GM12891 (cell line): ENCODE data around the gene MPZL1.

Experiments
- DNase-seq: peaks from one replicate; pipeline ENCODE4 v3.0.0; 2011; ENCODE audit warnings: low spot score; ENCODE audit not compliant: insufficient read length
- FAIRE-seq: peaks from 2 replicates; lab custom pipeline; 2011; peaks lifted over from hg19 to GRCh38; lab: Jason Lieb, UNC
- PAX5 ChIP-seq: IDR thresholded peaks from 2 replicates; pipeline ENCODE4 v1.6.1; 2011; ENCODE audit warnings: low read length, moderate library complexity, mild to moderate bottlenecking; ENCODE audit not compliant: insufficient read depth, severe bottlenecking
- POLR2A ChIP-seq: IDR thresholded peaks from 2 replicates; pipeline ENCODE4 v1.6.1; 2011; ENCODE audit warnings: low read depth, low read length, control low read depth
- POLR2AphosphoS5 ChIP-seq: IDR thresholded peaks from 2 replicates; pipeline ENCODE4 v1.6.1; 2011; ENCODE audit warnings: low read depth, low read length, control low read depth
- POU2F2 ChIP-seq: IDR thresholded peaks from 2 replicates; pipeline ENCODE4 v1.6.1; 2011; ENCODE audit warnings: low read depth, mild to moderate bottlenecking, control low read depth, low read length, moderate library complexity
- SPI1 ChIP-seq: IDR thresholded peaks from 2 replicates; pipeline ENCODE4 v1.6.1; 2011; ENCODE audit warnings: low read depth, low read length, control low read depth
- TAF1 ChIP-seq: IDR thresholded peaks from 2 replicates; pipeline ENCODE4 v1.6.1; 2011; ENCODE audit warnings: low read depth, low read length, control low read depth

MPZL1 gene

GRCh38 chr1:167774710-167775109, 52.9 kb downstream of the MPZL1 start:
- DNase-seq (no peak), FAIRE-seq (no peak)
- TF ChIP-seq PAX5 (no peak), POLR2A (no peak)

DNA sequence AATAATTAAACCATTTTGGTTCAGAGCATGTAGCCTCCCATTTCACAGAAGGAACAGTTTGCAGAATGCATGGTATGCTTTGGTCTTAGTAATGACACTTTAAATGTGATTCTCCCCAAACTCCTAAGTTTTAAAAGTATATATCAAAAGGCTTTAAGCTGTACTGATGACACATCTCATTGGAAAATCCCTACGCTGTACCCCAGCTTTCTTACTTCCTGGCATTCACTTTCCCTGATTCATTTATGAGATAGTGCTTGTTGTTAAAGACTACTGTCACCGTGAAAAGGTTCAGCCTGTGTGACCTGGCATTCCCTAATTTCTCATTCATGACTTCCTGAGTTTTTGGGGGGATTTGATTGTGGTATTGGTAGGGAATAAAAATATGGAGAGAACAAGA, 53.4 kb downstream of the MPZL1 start:
- TF ChIP-seq POLR2AphosphoS5, result no peak
- TF ChIP-seq SPI1, result no peak
- no peak for TF ChIP-seq POLR2A
- TF ChIP-seq POU2F2, result no peak
- no peak for TF ChIP-seq PAX5
- no peak for TF ChIP-seq TAF1
- FAIRE-seq (no peak), DNase-seq (no peak)

GRCh38 chr1:167776151-167776550, 54.4 kb downstream of the MPZL1 start:
- DNase-seq (no peak), FAIRE-seq (peak; percentile 82)
- no peak for TF ChIP-seq POLR2A
- TF ChIP-seq POLR2AphosphoS5, result no peak
- no peak for TF ChIP-seq TAF1
- no peak for TF ChIP-seq POU2F2
- no peak for TF ChIP-seq SPI1
- no peak for TF ChIP-seq PAX5

GRCh38 chr1:167776616-167777268, 55.0 kb downstream of the MPZL1 start:
- FAIRE-seq (peak; percentile 16), DNase-seq (no peak)
- TF ChIP-seq PAX5, result no peak
- no peak for TF ChIP-seq POU2F2
- TF ChIP-seq TAF1, result no peak
- TF ChIP-seq SPI1, result no peak
- TF ChIP-seq POLR2AphosphoS5, result no peak
- TF ChIP-seq POLR2A, result no peak

GRCh38 chr1:167777269-167777650, 55.5 kb downstream of the MPZL1 start:
- TF ChIP-seq PAX5 (no peak), POU2F2 (no peak), POLR2A (no peak), POLR2AphosphoS5 (no peak), TAF1 (no peak), SPI1 (no peak)
- FAIRE-seq (no peak), DNase-seq (no peak)

- TF ChIP-seq PAX5, result no peak
- TF ChIP-seq TAF1, result no peak
- no peak for TF ChIP-seq POU2F2
- TF ChIP-seq POLR2A, result no peak
- no peak for TF ChIP-seq SPI1
- TF ChIP-seq POLR2AphosphoS5, result no peak
- FAIRE-seq (no peak), DNase-seq (no peak)
Measured at GRCh38 chr1:167781558-167781957, 59.8 kb downstream of the MPZL1 start.

DNA sequence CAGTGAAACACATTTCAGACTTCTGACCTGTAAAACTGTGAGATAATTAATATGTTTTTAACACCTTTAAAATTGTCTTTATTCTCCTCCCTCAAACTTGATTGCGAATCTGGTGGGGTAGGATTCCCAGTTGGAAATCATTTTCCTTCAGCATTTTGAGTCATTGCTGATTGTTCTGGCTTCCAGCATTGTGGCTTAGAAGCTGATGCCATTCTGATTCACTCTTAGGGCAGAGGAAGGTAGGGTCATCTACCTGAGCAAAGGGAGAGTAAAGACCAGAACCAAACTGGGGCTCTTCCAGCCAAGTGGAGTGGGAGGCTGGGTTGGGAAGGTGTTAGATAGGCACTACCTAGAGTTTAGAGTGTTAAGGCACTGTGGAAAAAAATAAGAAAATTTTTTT, 61.2 kb downstream of the MPZL1 start:
- no peak for DNase-seq
- no peak for FAIRE-seq
- TF ChIP-seq PAX5 (no peak), TAF1 (no peak), POU2F2 (no peak), SPI1 (no peak), POLR2AphosphoS5 (no peak), POLR2A (no peak)

- no peak for TF ChIP-seq PAX5
- TF ChIP-seq TAF1, result no peak
- TF ChIP-seq SPI1, result no peak
- TF ChIP-seq POU2F2, result no peak
- no peak for TF ChIP-seq POLR2AphosphoS5
- TF ChIP-seq POLR2A, result no peak
- DNase-seq (no peak), FAIRE-seq (no peak)
Measured at GRCh38 chr1:167784876-167785550, 63.2 kb downstream of the MPZL1 start.

DNA sequence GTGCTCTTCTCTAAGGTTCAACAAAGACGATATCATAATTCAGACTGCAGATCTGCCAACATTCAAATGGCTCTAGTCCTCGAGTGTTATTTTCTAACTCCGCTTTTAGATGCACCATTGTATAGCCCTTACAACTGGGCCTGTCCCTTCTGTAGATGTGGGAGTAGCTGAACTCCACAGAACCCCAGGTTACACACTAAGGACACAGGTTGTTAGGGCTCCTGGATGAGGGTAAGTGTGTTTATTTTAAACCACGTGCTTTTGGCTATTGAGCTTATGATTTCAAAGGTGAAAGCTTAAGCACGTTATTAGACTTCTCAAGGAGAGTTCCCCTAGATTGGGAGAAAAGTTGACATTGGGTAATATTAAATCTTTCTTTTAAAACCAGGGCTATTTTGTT, 64.7 kb downstream of the MPZL1 start:
- TF ChIP-seq PAX5 (no peak), TAF1 (no peak), POLR2A (no peak), POU2F2 (no peak), SPI1 (no peak), POLR2AphosphoS5 (no peak)
- DNase-seq, result no peak

GRCh38 chr1:167789501-167789900, 67.7 kb downstream of the MPZL1 start:
- FAIRE-seq, result no peak
- no peak for DNase-seq
- no peak for TF ChIP-seq POLR2A
- no peak for TF ChIP-seq POLR2AphosphoS5

More for the DNA sequence above, 64.7 kb downstream of the MPZL1 start:
- FAIRE-seq, result no peak
